Measurements from ENCODE around the gene LETM1. TPM values are rescaled to one million over a fixed set of nuclear protein-coding genes. Genes with fewer than 3 reads are reported as not detected.

Gene LETM1
- total RNA-seq, 1 experiment from 2014 or later, result 86.3 TPM

GRCh38 chr4:1776521-1777161 is 79.3 kb downstream of the LETM1 start:
- Histone ChIP-seq H4K20me1 (ENCODE audit: low read length) (no peaks in the 10 kb centered on the region), H3K27ac (ENCODE audit: low read length) (no peak overlapping the region), H2AFZ (ENCODE audit: low read length) (no peak overlapping the region), H3K36me3 (ENCODE audit: low read depth, low read length) (no peaks in the 10 kb centered on the region), H3K4me3 (ENCODE audit: low read length) (no peak overlapping the region), H3K79me2 (ENCODE audit: low read length) (no peaks in the 10 kb centered on the region), H3K27me3 (ENCODE audit: low read length) (no peaks in the 10 kb centered on the region), H3K4me2 (ENCODE audit: low read length) (no peak overlapping the region), H3K9me3 (ENCODE audit: low read length) (no peaks in the 10 kb centered on the region), H3K4me1 (ENCODE audit: insufficient read depth, low read length) (no peaks in the 10 kb centered on the region), H3K9ac (ENCODE audit: low read length) (no peak overlapping the region), H3F3A (ENCODE audit: low read length, unreplicated experiment) (no peaks in the 10 kb centered on the region), H3K9me2 (replicated peaks; ENCODE audit: low read length) (no peaks in the 10 kb centered on the region)
- DNase-seq (no peak), ATAC-seq (no peak)
- CTCF ChIA-PET, result no interaction called here
- intact Hi-C loops (cut with micrococcal nuclease), result no loop called here
- TF ChIP-seq EZH2phosphoT487 (IDR thresholded peaks at IDR 0.05; ENCODE audit: borderline replicate concordance, low read length), result no peak
- TF ChIP-seq CTCF (conservative IDR thresholded peaks at IDR 0.05; ENCODE audit: low read depth, low read length), result no peak
- TF ChIP-seq EZH2 (IDR thresholded peaks at IDR 0.05; ENCODE audit: low read length, unreplicated experiment), result no peak
- no TSS peak for BruUV-seq (replicated peaks)
- POLR2A ChIA-PET (ENCODE audit: unreplicated experiment), result no interaction called here

- H3K4me1 ChIP-seq (ENCODE audit: insufficient read depth, low read length), result no peaks in the 10 kb centered on the region
- DNase-seq (peak; percentile 11), ATAC-seq (no peak)
- TF ChIP-seq CTCF (conservative IDR thresholded peaks at IDR 0.05; ENCODE audit: low read depth, low read length) (no peak), EZH2 (IDR thresholded peaks at IDR 0.05; ENCODE audit: low read length, unreplicated experiment) (no peak), EZH2phosphoT487 (IDR thresholded peaks at IDR 0.05; ENCODE audit: borderline replicate concordance, low read length) (no peak)
- H3K9me2 ChIP-seq (replicated peaks; ENCODE audit: low read length), result no peaks in the 10 kb centered on the region
- no peak overlapping the region for H3K27ac ChIP-seq (ENCODE audit: low read length)
- no peaks in the 10 kb centered on the region for H4K20me1 ChIP-seq (ENCODE audit: low read length)
- no peaks in the 10 kb centered on the region for H3K36me3 ChIP-seq (ENCODE audit: low read depth, low read length)
- no peak overlapping the region for H3K4me2 ChIP-seq (ENCODE audit: low read length)
- intact Hi-C loops (cut with micrococcal nuclease), result no loop called here
- ChIA-PET POLR2A (ENCODE audit: unreplicated experiment) (no interaction called here), CTCF (no interaction called here)
- no peaks in the 10 kb centered on the region for H3K27me3 ChIP-seq (ENCODE audit: low read length)
- no peak overlapping the region for H2AFZ ChIP-seq (ENCODE audit: low read length)
- H3K9ac ChIP-seq (ENCODE audit: low read length), result no peak overlapping the region
- H3K9me3 ChIP-seq (ENCODE audit: low read length), result no peaks in the 10 kb centered on the region
- no TSS peak for BruUV-seq (replicated peaks)
- H3F3A ChIP-seq (ENCODE audit: low read length, unreplicated experiment), result no peaks in the 10 kb centered on the region
- no peak overlapping the region for H3K4me3 ChIP-seq (ENCODE audit: low read length)
- H3K79me2 ChIP-seq (ENCODE audit: low read length), result no peaks in the 10 kb centered on the region
Measured at GRCh38 chr4:1775731-1776500, 80.0 kb downstream of the LETM1 start.

- intact Hi-C loops (cut with micrococcal nuclease), result no loop called here
- H3K9me3 ChIP-seq (ENCODE audit: low read length), result no peaks in the 10 kb centered on the region
- no peak overlapping the region for H2AFZ ChIP-seq (ENCODE audit: low read length)
- no peaks in the 10 kb centered on the region for H3K9me2 ChIP-seq (replicated peaks; ENCODE audit: low read length)
- TF ChIP-seq CTCF (conservative IDR thresholded peaks at IDR 0.05; ENCODE audit: low read depth, low read length) (no peak), EZH2 (IDR thresholded peaks at IDR 0.05; ENCODE audit: low read length, unreplicated experiment) (no peak), EZH2phosphoT487 (IDR thresholded peaks at IDR 0.05; ENCODE audit: borderline replicate concordance, low read length) (no peak)
- H3K79me2 ChIP-seq (ENCODE audit: low read length), result no peaks in the 10 kb centered on the region
- ATAC-seq (no peak), DNase-seq (no peak)
- no peak overlapping the region for H3K4me3 ChIP-seq (ENCODE audit: low read length)
- H3K27ac ChIP-seq (ENCODE audit: low read length), result no peak overlapping the region
- no TSS peak for BruUV-seq (replicated peaks)
- ChIA-PET CTCF (no interaction called here), POLR2A (ENCODE audit: unreplicated experiment) (no interaction called here)
- H3K36me3 ChIP-seq (ENCODE audit: low read depth, low read length), result no peaks in the 10 kb centered on the region
- H3K4me1 ChIP-seq (ENCODE audit: insufficient read depth, low read length), result no peaks in the 10 kb centered on the region
- H3K4me2 ChIP-seq (ENCODE audit: low read length), result no peak overlapping the region
- no peaks in the 10 kb centered on the region for H3F3A ChIP-seq (ENCODE audit: low read length, unreplicated experiment)
- H3K9ac ChIP-seq (ENCODE audit: low read length), result no peak overlapping the region
- no peaks in the 10 kb centered on the region for H4K20me1 ChIP-seq (ENCODE audit: low read length)
- H3K27me3 ChIP-seq (ENCODE audit: low read length), result no peaks in the 10 kb centered on the region
Measured at GRCh38 chr4:1773754-1774153, 82.2 kb downstream of the LETM1 start.
